OCI-LY7 (cell line): Measurements from ENCODE around the gene TMC2.

ENCODE experiments used
- EZH2phosphoT487 ChIP-seq: fragments of 200-600 bp; sonication (generic); IDR thresholded peaks from 2 replicates; pipeline ENCODE4 v1.6.1; 2018; ENCODE audit warnings: low read depth, borderline replicate concordance, mild to moderate bottlenecking, mixed run types, antibody characterized with exemption, low read length, moderate library complexity, mixed read lengths
- TF ChIP-seq, protein P1 (sequence below): fragments of 200-600 bp; sonication (generic); conservative IDR thresholded peaks from 2 replicates; pipeline ENCODE4 v1.5.1; 2014; ENCODE audit warnings: mild to moderate bottlenecking, antibody characterized with exemption, low read length, moderate library complexity, mixed read lengths

- TF ChIP-seq, protein P1, sequence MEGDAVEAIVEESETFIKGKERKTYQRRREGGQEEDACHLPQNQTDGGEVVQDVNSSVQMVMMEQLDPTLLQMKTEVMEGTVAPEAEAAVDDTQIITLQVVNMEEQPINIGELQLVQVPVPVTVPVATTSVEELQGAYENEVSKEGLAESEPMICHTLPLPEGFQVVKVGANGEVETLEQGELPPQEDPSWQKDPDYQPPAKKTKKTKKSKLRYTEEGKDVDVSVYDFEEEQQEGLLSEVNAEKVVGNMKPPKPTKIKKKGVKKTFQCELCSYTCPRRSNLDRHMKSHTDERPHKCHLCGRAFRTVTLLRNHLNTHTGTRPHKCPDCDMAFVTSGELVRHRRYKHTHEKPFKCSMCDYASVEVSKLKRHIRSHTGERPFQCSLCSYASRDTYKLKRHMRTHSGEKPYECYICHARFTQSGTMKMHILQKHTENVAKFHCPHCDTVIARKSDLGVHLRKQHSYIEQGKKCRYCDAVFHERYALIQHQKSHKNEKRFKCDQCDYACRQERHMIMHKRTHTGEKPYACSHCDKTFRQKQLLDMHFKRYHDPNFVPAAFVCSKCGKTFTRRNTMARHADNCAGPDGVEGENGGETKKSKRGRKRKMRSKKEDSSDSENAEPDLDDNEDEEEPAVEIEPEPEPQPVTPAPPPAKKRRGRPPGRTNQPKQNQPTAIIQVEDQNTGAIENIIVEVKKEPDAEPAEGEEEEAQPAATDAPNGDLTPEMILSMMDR, result no peak
- no peak for TF ChIP-seq EZH2phosphoT487
Observed at GRCh38 chr20:2596673-2597279, 60.4 kb downstream of the TMC2 start.
